Nephron (organoid): ENCODE measurements around the gene PHLPP1.

ENCODE experiments used
- H3K27ac Mint-ChIP-seq, 3 experiments: 2 replicates each; pipeline ENCODE4 v1.8.0; 2020; ENCODE audit warnings: mixed read lengths in 3 of 3, mild to moderate bottlenecking in 2 of 3, moderate library complexity in 1 of 3
- H3K27me3 Mint-ChIP-seq: 2 replicates; pipeline ENCODE4 v1.8.0; 2021; ENCODE audit warnings: low read depth, mild to moderate bottlenecking, moderate library complexity, mixed read lengths
- H3K36me3 Mint-ChIP-seq: 2 replicates; pipeline ENCODE4 v1.8.0; 2020; ENCODE audit warnings: low read depth, mixed read lengths
- H3K4me1 Mint-ChIP-seq: 2 replicates; pipeline ENCODE4 v1.8.0; 2020; ENCODE audit warnings: mixed read lengths
- H3K4me3 Mint-ChIP-seq, 3 experiments: 2 replicates each; pipeline ENCODE4 v1.8.0; 2020; ENCODE audit warnings: mild to moderate bottlenecking in 3 of 3, mixed read lengths in 3 of 3, moderate library complexity in 2 of 3
- H3K9me3 Mint-ChIP-seq: 2 replicates; pipeline ENCODE4 v1.8.0; 2020; ENCODE audit warnings: mixed read lengths
- CTCF ChIP-seq, 3 experiments: fragments of 200-600 bp; sonication (generic); IDR thresholded peaks; one replicate each; pipeline ENCODE4 v1.5.0; 2021; ENCODE audit warnings: antibody characterized with exemption in 3 of 3; ENCODE audit not compliant: unreplicated experiment in 3 of 3

The PHLPP1 gene

GRCh38 chr18:63022429-63023022 lies 307.2 kb downstream of the PHLPP1 start:
- Mint-ChIP-seq H3K36me3 (peaks cover 3% of the 10 kb centered on the region), H3K4me3 (no peak overlapping the region), H3K27me3 (peaks cover 20% of the 10 kb centered on the region), H3K4me1 (no peaks in the 10 kb centered on the region), H3K9me3 (peaks cover 9% of the 10 kb centered on the region), H3K27ac (no peak overlapping the region)
- TF ChIP-seq CTCF (IDR thresholded peaks at IDR 0.05; ENCODE audit: unreplicated experiment in 3 of 3) = peak; percentile 19 to 47 (median 42)

- peak; percentile 35 to 37 (median 36) for TF ChIP-seq CTCF (IDR thresholded peaks at IDR 0.05; ENCODE audit: unreplicated experiment in 3 of 3)
- peaks cover 9% of the 10 kb centered on the region for H3K27me3 Mint-ChIP-seq
- no peaks in the 10 kb centered on the region for H3K36me3 Mint-ChIP-seq
- no peak overlapping the region for H3K27ac Mint-ChIP-seq
- no peak overlapping the region for H3K4me3 Mint-ChIP-seq
- no peaks in the 10 kb centered on the region for H3K4me1 Mint-ChIP-seq
- H3K9me3 Mint-ChIP-seq = no peaks in the 10 kb centered on the region
Observed at GRCh38 chr18:63025251-63026090, 310.1 kb downstream of the PHLPP1 start.

- Mint-ChIP-seq H3K4me1 (no peaks in the 10 kb centered on the region), H3K27ac (no peak overlapping the region), H3K9me3 (peaks cover 5% of the 10 kb centered on the region), H3K36me3 (no peaks in the 10 kb centered on the region), H3K27me3 (peaks cover 9% of the 10 kb centered on the region), H3K4me3 (no peak overlapping the region)
- no peak for TF ChIP-seq CTCF (IDR thresholded peaks at IDR 0.05; ENCODE audit: unreplicated experiment in 3 of 3)
Observed at GRCh38 chr18:63028380-63028779, 313.0 kb downstream of the PHLPP1 start.
